NAMALWA (cell line): ENCODE results near the gene MEGF6.

Experiments
- DNase-seq: peaks from one replicate; pipeline ENCODE4 v3.0.0-alpha.2; 2015; ENCODE audit warnings: low spot score

The MEGF6 gene

DNA sequence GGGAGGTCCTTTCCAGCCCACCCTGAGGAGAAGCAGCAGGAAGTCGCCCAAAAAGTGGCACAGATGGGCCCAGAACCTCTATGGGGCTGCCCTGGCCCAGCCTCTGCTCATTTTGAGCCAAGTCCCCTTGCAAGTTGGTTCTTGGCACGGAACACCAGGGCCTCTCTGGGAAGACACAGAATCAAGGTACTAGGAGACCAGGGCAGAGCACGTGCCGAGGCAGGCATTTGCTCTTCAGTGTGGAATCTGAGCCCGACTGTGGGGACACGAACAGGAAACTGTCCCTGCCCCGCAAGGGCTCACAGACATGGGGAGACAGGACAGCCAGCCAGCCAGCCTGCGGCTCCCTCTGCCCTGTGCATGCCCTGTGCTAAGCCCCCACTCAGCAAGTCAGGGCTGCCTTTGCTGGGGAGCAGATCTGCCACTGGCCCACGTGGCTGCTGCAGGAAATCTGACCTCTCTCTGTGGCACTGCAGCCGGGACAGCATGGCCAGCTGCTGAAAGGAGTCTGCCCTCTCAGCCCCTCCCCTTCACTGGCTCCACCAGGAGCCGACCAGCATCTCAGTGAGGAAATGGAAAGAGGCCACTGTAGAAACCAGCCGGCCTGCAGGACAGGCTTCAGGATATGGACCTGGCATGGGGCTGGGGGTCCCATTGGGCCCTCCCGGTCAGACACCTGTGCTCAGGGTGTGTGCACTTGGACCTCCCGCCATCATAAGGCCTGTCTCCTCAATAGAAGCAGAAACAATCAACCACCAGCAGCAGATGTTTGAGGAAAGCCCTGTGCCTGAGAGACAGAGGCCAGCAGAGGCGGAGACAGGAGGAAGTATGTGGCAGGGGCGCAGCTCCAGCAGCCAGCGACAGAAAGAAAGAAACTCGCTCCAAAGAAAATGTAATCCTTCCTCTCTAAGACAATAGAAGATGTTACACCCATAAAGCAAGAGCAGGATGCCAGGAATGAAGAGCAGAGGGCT lies 153.1 kb downstream of the MEGF6 start:
- DNase-seq = no peak

GRCh38 chr1:3456964-3457909 lies 154.1 kb downstream of the MEGF6 start:
- no peak for DNase-seq

DNA sequence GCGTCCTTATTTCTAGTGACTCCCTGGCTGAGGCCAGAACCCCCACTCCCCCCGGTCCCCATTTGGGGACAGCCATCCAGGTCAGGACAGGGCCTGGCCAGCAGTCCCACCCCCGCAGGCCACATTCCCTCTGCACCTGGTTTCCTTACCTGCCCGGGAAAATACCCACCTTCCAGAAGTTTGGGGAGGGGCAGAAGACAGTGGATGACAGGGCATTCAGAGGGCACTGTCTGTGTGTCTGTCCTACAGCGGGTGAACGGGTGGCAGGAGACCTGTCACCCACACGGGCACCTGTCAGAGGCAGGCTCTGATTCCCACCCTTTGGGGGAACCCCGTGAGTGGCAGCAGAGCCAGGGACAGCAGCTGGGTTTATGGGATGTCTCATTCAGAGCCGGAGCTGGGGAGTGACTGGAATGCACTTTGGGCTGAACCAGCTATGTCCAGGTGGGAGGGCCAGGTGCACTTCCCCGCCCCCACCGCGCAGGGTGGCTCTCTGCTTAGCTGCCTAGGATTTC lies 154.8 kb downstream of the MEGF6 start:
- no peak for DNase-seq

GRCh38 chr1:3455670-3456448 lies 155.4 kb downstream of the MEGF6 start:
- no peak for DNase-seq

DNA sequence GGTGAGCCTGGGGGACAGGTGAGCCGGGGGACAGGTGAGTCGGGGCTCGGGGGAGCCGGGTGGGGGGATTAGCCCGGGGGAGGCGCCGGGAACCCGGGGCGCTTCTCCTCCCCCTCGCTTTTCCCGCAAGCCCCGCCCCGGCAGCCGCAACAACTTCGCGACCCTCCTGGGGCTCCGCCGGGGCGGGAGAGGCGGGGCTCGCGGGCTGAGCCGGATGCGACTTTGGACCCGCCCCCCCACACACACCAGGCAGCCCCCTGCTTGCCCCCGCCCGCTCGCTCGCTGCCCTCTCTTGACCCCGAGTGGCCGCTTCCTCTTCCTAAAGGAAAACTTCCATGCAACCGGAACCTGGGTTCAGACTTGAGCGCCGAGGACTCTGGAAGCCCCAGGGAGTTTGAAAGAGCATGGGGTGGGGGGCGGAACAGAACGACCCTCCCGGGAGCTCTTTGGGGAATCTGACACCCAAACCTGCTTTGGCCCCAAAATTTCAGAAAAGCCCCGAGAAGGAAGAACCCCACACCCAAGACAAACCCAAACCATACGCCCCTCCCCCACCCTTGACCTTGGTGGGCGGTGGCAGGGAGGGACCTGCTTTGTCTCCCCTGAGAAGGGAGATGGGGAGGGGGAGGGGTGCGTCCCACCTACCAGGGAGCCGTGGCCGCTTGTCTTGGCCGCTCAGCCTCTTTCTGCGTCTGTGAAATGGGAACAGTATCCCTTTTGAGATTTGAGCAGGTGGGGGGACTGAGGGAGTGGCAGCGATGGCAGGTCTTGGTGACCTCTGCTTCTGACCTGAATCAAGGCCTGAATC lies 156.3 kb downstream of the MEGF6 start:
- no peak for DNase-seq

DNA sequence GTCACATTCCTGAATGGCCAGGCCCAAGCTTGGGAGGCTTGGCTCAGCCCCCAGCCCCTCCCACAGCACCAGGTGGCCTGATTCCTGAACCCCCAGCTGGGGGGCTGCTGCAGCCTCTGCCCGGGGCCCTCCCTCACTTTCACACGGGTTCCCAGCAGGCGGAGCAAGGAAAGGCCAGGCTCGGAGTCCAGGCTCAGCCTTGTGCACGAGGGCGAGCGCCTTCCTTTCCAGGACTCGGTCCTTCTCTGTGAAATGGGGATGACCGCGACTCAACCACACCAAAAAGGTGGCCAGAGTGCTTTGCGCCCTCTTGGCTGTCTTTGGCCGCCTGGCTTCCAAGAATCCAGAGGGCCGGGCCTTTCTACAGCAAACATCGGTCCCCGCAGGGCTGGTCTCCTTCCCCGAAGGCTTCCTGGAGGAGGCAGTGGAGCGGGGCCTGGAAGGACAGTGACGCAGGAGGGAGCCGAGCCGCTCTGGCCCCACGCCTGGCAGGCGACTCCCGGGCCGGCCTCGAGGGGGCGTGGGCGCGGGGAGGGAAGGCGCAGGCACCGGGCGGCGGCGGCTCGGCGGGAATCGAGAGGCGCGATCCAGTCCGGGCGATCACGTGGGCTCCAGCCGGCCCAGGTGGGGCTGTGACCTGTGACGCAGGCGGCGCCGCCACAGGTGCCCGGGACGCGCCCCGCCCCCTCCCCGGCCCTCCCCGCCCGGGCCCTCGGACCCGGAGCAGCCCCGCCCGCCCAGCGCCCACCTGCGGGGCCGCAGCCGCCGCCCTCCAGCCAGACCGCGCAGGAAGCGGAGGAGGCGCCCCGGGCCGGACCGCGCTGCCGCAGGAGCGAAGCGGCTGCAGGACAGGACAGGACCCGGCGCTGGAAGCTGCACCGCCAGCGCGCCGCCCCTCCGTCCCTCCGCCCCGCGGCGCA lies 157.2 kb downstream of the MEGF6 start, which contains the start of gene ARHGEF16:
ARHGEF16 (plus strand) TSS at position 775 of the 920 bp plus-strand sequence. CDS start 8,420 bp downstream, outside the sequence.
- DNase-seq = no peak

- peak; percentile 79 for DNase-seq
Measured at GRCh38 chr1:3453203-3453761, 158.0 kb downstream of the MEGF6 start.

- DNase-seq = no peak
Measured at GRCh38 chr1:3452866-3453175, 158.5 kb downstream of the MEGF6 start.

GRCh38 chr1:3451994-3452865 lies 159.1 kb downstream of the MEGF6 start:
- DNase-seq = no peak

- no peak for DNase-seq
Measured at GRCh38 chr1:3450983-3451382, 160.3 kb downstream of the MEGF6 start.

- no peak for DNase-seq
Measured at GRCh38 chr1:3450202-3450863, 161.0 kb downstream of the MEGF6 start.

DNA sequence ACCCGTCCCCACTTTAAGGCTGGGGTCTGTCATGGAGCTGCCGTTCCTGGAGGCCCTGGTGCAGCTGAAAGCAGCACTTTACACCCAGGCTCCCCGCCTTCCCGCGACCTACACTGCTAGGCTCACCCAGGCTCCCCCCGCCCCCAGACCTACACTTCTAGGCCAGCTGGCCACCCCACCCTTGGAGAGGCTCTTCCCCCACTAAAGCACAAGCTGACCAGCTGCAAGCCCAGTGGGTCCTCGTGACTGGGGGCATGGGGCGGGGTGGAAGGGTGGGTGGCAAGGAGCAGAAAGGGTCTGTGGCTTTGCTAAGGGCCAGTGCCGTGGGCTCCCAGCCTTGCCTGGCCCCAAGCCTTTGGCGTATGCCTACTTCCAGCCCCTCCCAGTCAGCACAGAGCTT lies 166.6 kb downstream of the MEGF6 start:
- no peak for DNase-seq

- DNase-seq = no peak
Measured at GRCh38 chr1:3444298-3444697, 167.0 kb downstream of the MEGF6 start.

GRCh38 chr1:3443807-3444206 lies 167.5 kb downstream of the MEGF6 start:
- no peak for DNase-seq

GRCh38 chr1:3442901-3443300 lies 168.4 kb downstream of the MEGF6 start:
- DNase-seq = no peak

- DNase-seq = no peak
Measured at GRCh38 chr1:3442331-3442730, 169.0 kb downstream of the MEGF6 start.

DNA sequence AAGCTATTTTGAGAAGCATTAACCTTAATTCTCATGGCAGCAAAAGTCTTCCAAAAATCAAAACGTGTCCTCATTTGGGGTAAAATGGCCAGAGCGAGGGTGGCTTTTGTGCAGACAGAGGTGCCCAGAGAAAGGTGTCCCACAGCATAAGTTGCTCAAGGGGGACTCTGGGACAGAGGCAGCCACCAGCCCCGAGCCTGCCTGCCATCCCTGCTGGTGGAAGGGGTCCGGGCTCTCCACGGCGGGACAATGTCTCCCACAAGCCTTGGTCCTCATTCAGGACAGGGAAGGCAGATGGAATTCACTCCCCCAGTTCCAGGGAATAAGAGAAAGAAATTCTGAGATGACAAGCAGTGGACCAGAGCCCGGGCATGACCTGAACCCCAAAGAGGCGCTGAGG lies 169.4 kb downstream of the MEGF6 start:
- no peak for DNase-seq

- DNase-seq = no peak
Measured at GRCh38 chr1:3441410-3441847, 169.9 kb downstream of the MEGF6 start.
